Natural killer cell (primary cell): ENCODE measurements around the gene PCSK9. TPM values are rescaled to one million over a fixed set of nuclear protein-coding genes. Genes with fewer than 3 reads are reported as not detected.

Source experiments
- ATAC-seq, 3 donors: fragments of 150-1000 bp in 2 of 3; fragments of 200-7000 bp in 1 of 3; cut with Tn5 transposase; 1 replicate in 1 of 3; 2 replicates in 2 of 3; pipeline ENCODE4 v1.10.0; 2021; ENCODE audit warnings: mild to moderate bottlenecking in 2 of 3, moderate library complexity in 2 of 3
- DNase-seq, 2 donors: peaks; one replicate each; pipeline versions ENCODE4 v3.0.0 to v3.0.0-alpha.2; 2013 to 2021; ENCODE audit warnings: mixed read lengths in 1 of 2
- H3K27ac ChIP-seq: one replicate; pipeline ENCODE4 v1.5.1; 2013; ENCODE audit warnings: mild to moderate bottlenecking, low read length
- H3K27me3 ChIP-seq: one replicate; pipeline ENCODE4 v1.6.1; 2013; ENCODE audit warnings: low read length; ENCODE audit not compliant: control insufficient read depth, insufficient read depth
- H3K36me3 ChIP-seq: one replicate; pipeline ENCODE4 v1.6.1; 2013; ENCODE audit warnings: low read length; ENCODE audit not compliant: control insufficient read depth, insufficient read depth
- H3K4me1 ChIP-seq: one replicate; pipeline ENCODE4 v1.6.1; 2013; ENCODE audit warnings: low read length; ENCODE audit not compliant: control insufficient read depth, insufficient read depth
- H3K4me3 ChIP-seq: one replicate; pipeline ENCODE4 v1.5.1; 2013; ENCODE audit warnings: low read length
- H3K9me3 ChIP-seq: one replicate; pipeline ENCODE4 v1.6.1; 2013; ENCODE audit warnings: low read length; ENCODE audit not compliant: control insufficient read depth, insufficient read depth
- H3K27ac Mint-ChIP-seq, 2 donors: one replicate each; pipeline ENCODE4 v1.8.0; 2022; ENCODE audit warnings: mild to moderate bottlenecking in 2 of 2, mixed read lengths in 2 of 2, moderate library complexity in 1 of 2
- H3K27me3 Mint-ChIP-seq, 2 donors: one replicate each; pipeline ENCODE4 v1.8.0; 2022; ENCODE audit warnings: low read depth in 2 of 2, mixed read lengths in 2 of 2
- H3K36me3 Mint-ChIP-seq: one replicate; pipeline ENCODE4 v1.8.0; 2022; ENCODE audit warnings: mixed read lengths
- H3K4me1 Mint-ChIP-seq, 2 donors: one replicate each; pipeline ENCODE4 v1.8.0; 2022; ENCODE audit warnings: mixed read lengths in 2 of 2
- H3K4me3 Mint-ChIP-seq: one replicate; pipeline ENCODE4 v1.8.0; 2022; ENCODE audit warnings: mild to moderate bottlenecking, moderate library complexity, mixed read lengths
- H3K9me3 Mint-ChIP-seq, 2 donors: one replicate each; pipeline ENCODE4 v1.8.0; 2022; ENCODE audit warnings: mixed read lengths in 2 of 2
- CTCF ChIP-seq: fragments of 200-600 bp; IDR thresholded peaks from one replicate; pipeline ENCODE4 v1.8.0; 2022; ENCODE audit warnings: antibody characterized with exemption
- WGBS: methylation state at CpG from one replicate; pipeline ENCODE4 v1.1.7; 2013; ENCODE audit warnings: missing lambda C conversion rate; ENCODE audit not compliant: insufficient coverage; 5-methylcytosine and 5-hydroxymethylcytosine counted together
- intact Hi-C: fragments of 100-400 bp; cut with micrococcal nuclease; formaldehyde crosslinking; loops from one replicate; pipeline ENCODE4 v1.14.2; 2022
- total RNA-seq, 4 donors: library from RNA; stranded (reverse); fragments of 120-200 nt in 1 of 4; gene quantifications; one replicate each; pipeline versions ENCODE4 v1.2.3 to v1.2.4, GENCODE V29; 2013 to 2022

Gene PCSK9
- total RNA-seq, 3 donors from 2014 or later (not counting 1 experiment from before 2014, with no cell fraction given), result not detected

- no peak overlapping the region for H3K4me3 Mint-ChIP-seq
- Histone ChIP-seq H3K27ac (no peak overlapping the region), H3K36me3 (no peaks in the 10 kb centered on the region), H3K27me3 (no peaks in the 10 kb centered on the region), H3K4me3 (no peak overlapping the region), H3K9me3 (no peaks in the 10 kb centered on the region), H3K4me1 (no peaks in the 10 kb centered on the region)
- no peaks in the 10 kb centered on the region for H3K36me3 Mint-ChIP-seq
- 86% methylated on average over 9 of the region's 9 CpGs for WGBS
- H3K4me1 Mint-ChIP-seq, result no peaks in the 10 kb centered on the region
- H3K27me3 Mint-ChIP-seq, result no peaks in the 10 kb centered on the region
- TF ChIP-seq CTCF, result no peak
- intact Hi-C loops, result no loop called here
- H3K9me3 Mint-ChIP-seq, result no peaks in the 10 kb centered on the region
- no peak for ATAC-seq
- DNase-seq, result no peak
- no peak overlapping the region for H3K27ac Mint-ChIP-seq
Measured at GRCh38 chr1:55049271-55049913, 10.0 kb downstream of the PCSK9 start.

DNA sequence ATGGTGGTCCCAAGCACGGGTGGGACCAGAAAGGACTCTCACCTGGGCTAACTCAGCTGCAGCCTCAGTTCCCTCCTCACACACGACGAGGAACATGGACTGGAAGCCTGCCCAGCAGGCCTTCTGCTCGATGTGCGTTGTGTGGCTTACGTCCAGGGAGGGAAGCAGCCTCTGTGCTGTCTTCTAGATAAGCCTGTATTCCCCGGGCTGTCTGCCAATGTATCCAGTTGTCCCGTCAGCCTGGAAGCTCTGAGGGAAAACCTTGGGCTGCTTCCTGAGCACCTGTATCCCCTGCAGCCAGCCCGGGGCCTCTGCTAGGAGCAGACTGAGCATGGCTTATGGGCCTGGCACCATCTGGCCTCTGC is 10.5 kb downstream of the PCSK9 start:
- DNase-seq, result no peak
- no peaks in the 10 kb centered on the region for H3K36me3 Mint-ChIP-seq
- intact Hi-C loops, result no loop called here
- no peaks in the 10 kb centered on the region for H3K9me3 Mint-ChIP-seq
- TF ChIP-seq CTCF, result no peak
- Histone ChIP-seq H3K9me3 (no peaks in the 10 kb centered on the region), H3K27ac (no peak overlapping the region), H3K36me3 (no peaks in the 10 kb centered on the region), H3K4me3 (no peak overlapping the region), H3K4me1 (no peaks in the 10 kb centered on the region), H3K27me3 (no peaks in the 10 kb centered on the region)
- no peak overlapping the region for H3K27ac Mint-ChIP-seq
- H3K27me3 Mint-ChIP-seq, result no peaks in the 10 kb centered on the region
- no peak overlapping the region for H3K4me3 Mint-ChIP-seq
- WGBS, result 79% methylated on average over 9 of the region's 9 CpGs
- ATAC-seq, result no peak
- H3K4me1 Mint-ChIP-seq, result no peaks in the 10 kb centered on the region

- Histone ChIP-seq H3K36me3 (no peaks in the 10 kb centered on the region), H3K9me3 (no peaks in the 10 kb centered on the region), H3K27ac (no peak overlapping the region), H3K27me3 (no peaks in the 10 kb centered on the region), H3K4me3 (no peak overlapping the region), H3K4me1 (no peaks in the 10 kb centered on the region)
- Mint-ChIP-seq H3K4me1 (no peaks in the 10 kb centered on the region), H3K36me3 (no peaks in the 10 kb centered on the region), H3K4me3 (no peak overlapping the region), H3K27ac (no peak overlapping the region), H3K27me3 (no peaks in the 10 kb centered on the region), H3K9me3 (no peaks in the 10 kb centered on the region)
- no peak for TF ChIP-seq CTCF
- ATAC-seq, result no peak
- 75% methylated on average over 9 of the region's 9 CpGs for WGBS
- DNase-seq, result no peak
- intact Hi-C loops, result no loop called here
Measured at GRCh38 chr1:55050283-55050682, 10.9 kb downstream of the PCSK9 start.

GRCh38 chr1:55051169-55051568 is 11.8 kb downstream of the PCSK9 start:
- Histone ChIP-seq H3K9me3 (no peaks in the 10 kb centered on the region), H3K4me1 (no peaks in the 10 kb centered on the region), H3K36me3 (no peaks in the 10 kb centered on the region), H3K27ac (no peak overlapping the region), H3K4me3 (no peak overlapping the region), H3K27me3 (no peaks in the 10 kb centered on the region)
- no peak for DNase-seq
- intact Hi-C loops, result no loop called here
- Mint-ChIP-seq H3K4me3 (no peak overlapping the region), H3K27ac (no peak overlapping the region), H3K36me3 (no peaks in the 10 kb centered on the region), H3K9me3 (no peaks in the 10 kb centered on the region), H3K27me3 (no peaks in the 10 kb centered on the region), H3K4me1 (no peaks in the 10 kb centered on the region)
- TF ChIP-seq CTCF, result no peak
- no peak for ATAC-seq
- WGBS, result 92% methylated on average over 5 of the region's 5 CpGs
